Activated CD4-positive, alpha-beta T cell treated with anti-CD3 and anti-CD28 coated beads, Interleukin-2, Interleukin-4, amounts not matched to agents 100 ng/mL and 50 ng/mL, durations not matched to agents 16 hours and 8 hours (primary cell): ENCODE results near the gene COL19A1.
"Not testable (repeated sequence)": the region's sequence is repeated elsewhere in the genome, so short reads cannot be mapped to it uniquely, and the experiment has no call there.

Source experiments
- DNase-seq: peaks from one replicate; pipeline ENCODE4 v3.0.0-alpha.2; 2020; ENCODE audit warnings: low spot score

The COL19A1 gene

GRCh38 chr6:69866351-69866769 lies at the start of gene COL19A1:
Gene COL19A1, plus strand, starts transcription at chr6:69866556. Its CDS starts 13,012 bp downstream, at chr6:69879568.
- DNase-seq: peak; percentile 3

GRCh38 chr6:69816569-69816968 lies 49.8 kb upstream of the COL19A1 start:
- no peak for DNase-seq

GRCh38 chr6:69817358-69817757 lies 49.0 kb upstream of the COL19A1 start:
- no peak for DNase-seq

GRCh38 chr6:69818223-69818930 lies 48.0 kb upstream of the COL19A1 start:
- DNase-seq: no peak

GRCh38 chr6:69819138-69819537 lies 47.2 kb upstream of the COL19A1 start:
- DNase-seq: no peak

- no peak for DNase-seq
These were observed 46.3 kb upstream of the COL19A1 start for GRCh38 chr6:69820018-69820417.

- DNase-seq: no peak
These were observed 45.9 kb upstream of the COL19A1 start for GRCh38 chr6:69820438-69820837.

- DNase-seq: not testable (repeated sequence)
These were observed 42.0 kb upstream of the COL19A1 start for GRCh38 chr6:69824355-69824754.

- DNase-seq: no peak
These were observed 40.5 kb upstream of the COL19A1 start for GRCh38 chr6:69825904-69826303.

- no peak for DNase-seq
These were observed 39.0 kb upstream of the COL19A1 start for GRCh38 chr6:69827276-69827893.

GRCh38 chr6:69832558-69832957 lies 33.8 kb upstream of the COL19A1 start:
- no peak for DNase-seq

GRCh38 chr6:69835414-69836179 lies 30.8 kb upstream of the COL19A1 start:
- DNase-seq: peak; percentile 33

GRCh38 chr6:69841862-69842261 lies 24.5 kb upstream of the COL19A1 start:
- no peak for DNase-seq

- no peak for DNase-seq
These were observed 23.2 kb upstream of the COL19A1 start for GRCh38 chr6:69843189-69843588.

GRCh38 chr6:69846312-69846711 lies 20.0 kb upstream of the COL19A1 start:
- DNase-seq: no peak

GRCh38 chr6:69846770-69847491 lies 19.4 kb upstream of the COL19A1 start:
- no peak for DNase-seq

- no peak for DNase-seq
These were observed 18.9 kb upstream of the COL19A1 start for GRCh38 chr6:69847492-69847788.

- DNase-seq: no peak
These were observed 17.8 kb upstream of the COL19A1 start for GRCh38 chr6:69848552-69848951.

- no peak for DNase-seq
These were observed 13.7 kb upstream of the COL19A1 start for GRCh38 chr6:69852706-69853105.

GRCh38 chr6:69861986-69862385 lies 4.4 kb upstream of the COL19A1 start:
- no peak for DNase-seq

- DNase-seq: no peak
These were observed 2.6 kb upstream of the COL19A1 start for GRCh38 chr6:69863766-69864165.

- no peak for DNase-seq
These were observed 1.2 kb upstream of the COL19A1 start for GRCh38 chr6:69865126-69865525.
